Airway epithelial cell (primary cell): ENCODE data around the gene CD33. TPM values are rescaled to one million over a fixed set of nuclear protein-coding genes. Genes with fewer than 3 reads are reported as not detected.

Source experiments
- total RNA-seq: library from RNA; depleted of rRNA; stranded (reverse); fragments of >200 nt; gene quantifications from 2 replicates; pipeline ENCODE4 v1.2.3, GENCODE V29; 2015

CD33 gene
- total RNA-seq = not detected in 2 replicates

DNA sequence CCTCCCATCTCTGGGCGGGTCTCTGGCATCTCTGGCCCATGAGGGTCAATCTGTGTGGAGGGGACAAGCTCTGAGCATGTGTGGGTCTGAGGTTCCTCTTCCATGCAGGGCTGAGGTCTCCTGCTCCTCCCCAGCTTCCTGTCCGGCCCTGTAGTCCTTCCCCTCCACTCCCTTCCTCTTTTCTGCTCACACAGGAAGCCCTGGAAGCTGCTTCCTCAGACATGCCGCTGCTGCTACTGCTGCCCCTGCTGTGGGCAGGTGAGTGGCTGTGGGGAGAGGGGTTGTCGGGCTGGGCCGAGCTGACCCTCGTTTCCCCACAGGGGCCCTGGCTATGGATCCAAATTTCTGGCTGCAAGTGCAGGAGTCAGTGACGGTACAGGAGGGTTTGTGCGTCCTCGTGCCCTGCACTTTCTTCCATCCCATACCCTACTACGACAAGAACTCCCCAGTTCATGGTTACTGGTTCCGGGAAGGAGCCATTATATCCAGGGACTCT lies at the start of gene CD33:
CD33 (plus strand) TSS at position 183 of the 496 bp plus-strand sequence; CDS start at position 222, 39 bp downstream.

GRCh38 chr19:51250786-51251467 lies 26.0 kb downstream of the CD33 start, which contains the start of gene SIGLECL1:
Gene SIGLECL1 (plus strand): TSS chr19:51251080. CDS start chr19:51264073, 12,993 bp downstream.

Other genes starting within 250 kb of the CD33 start
- gene KLK7, start 241.2 kb upstream of the CD33 start, total RNA-seq = 60.4 and 65.1 TPM in 2 replicates
- gene KLK8, start 223.5 kb upstream of the CD33 start, total RNA-seq = 56.3 and 78.2 TPM in 2 replicates
- 183 and 202 TPM in 2 replicates for gene KLK10, start 205.4 kb upstream of the CD33 start, total RNA-seq
- 42.9 and 68.4 TPM in 2 replicates for gene KLK11, start 198.5 kb upstream of the CD33 start, total RNA-seq
- gene KLK12, start 190.1 kb upstream of the CD33 start, total RNA-seq = 30.3 and 33.1 TPM in 2 replicates
- gene KLK13, start 160.0 kb upstream of the CD33 start, total RNA-seq = 1.3 and 1.5 TPM in 2 replicates
- gene KLK14, start 142.2 kb upstream of the CD33 start, total RNA-seq = not detected in 2 replicates
- 14.5 and 18.1 TPM in 2 replicates for gene CTU1, start 116.7 kb upstream of the CD33 start, total RNA-seq
- gene SIGLEC9, start 100.2 kb upstream of the CD33 start, total RNA-seq = not detected in 2 replicates
- not detected in 2 replicates for gene SIGLEC7, start 82.8 kb upstream of the CD33 start, total RNA-seq
- not detected in 2 replicates for gene SIGLECL1, start 26.0 kb downstream of the CD33 start, total RNA-seq
- not detected in 2 replicates for gene IGLON5, start 86.6 kb downstream of the CD33 start, total RNA-seq
- gene VSIG10L, start 117.1 kb downstream of the CD33 start, total RNA-seq = 6.3 and 6.6 TPM in 2 replicates
- gene ETFB, start 141.3 kb downstream of the CD33 start, total RNA-seq = 150 and 158 TPM in 2 replicates
- not detected in 2 replicates for gene CLDND2, start 143.9 kb downstream of the CD33 start, total RNA-seq
- gene NKG7, start 147.6 kb downstream of the CD33 start, total RNA-seq = not detected in 2 replicates
- not detected in 2 replicates for gene LIM2, start 162.9 kb downstream of the CD33 start, total RNA-seq
- not detected in 2 replicates for gene C19orf84, start 165.5 kb downstream of the CD33 start, total RNA-seq
- not detected in 2 replicates for gene SIGLEC10, start 192.6 kb downstream of the CD33 start, total RNA-seq
- gene SIGLEC8, start 233.4 kb downstream of the CD33 start, total RNA-seq = not detected in 2 replicates